OCI-LY3 (cell line): ENCODE data around the gene LRRC75B.

ENCODE experiments used
- H2AFZ ChIP-seq: fragments of 200-600, 300-600 bp; shearing (Covaris generic); 2 replicates; pipeline ENCODE4 v1.6.0; 2014; ENCODE audit warnings: antibody characterized with exemption, low read depth, low read length
- H3K27ac ChIP-seq: fragments of 200-600, 300-600 bp; sonication (generic); 2 replicates; pipeline ENCODE4 v1.5.1; 2014; ENCODE audit warnings: mild to moderate bottlenecking, low read length, moderate library complexity, mixed read lengths
- H3K27me3 ChIP-seq: fragments of 200-600, 300-600 bp; sonication (generic); 2 replicates; pipeline ENCODE4 v1.6.1; 2014; ENCODE audit warnings: low read depth, low read length, mixed read lengths
- H3K36me3 ChIP-seq: fragments of 200-600, 300-600 bp; sonication (generic); replicated peaks from 2 replicates; pipeline ENCODE3; 2014; ENCODE audit warnings: low read depth, low read length, mixed read lengths
- H3K4me1 ChIP-seq: fragments of 300-600, 200-600 bp; sonication (generic); 2 replicates; pipeline ENCODE4 v1.6.1; 2014; ENCODE audit warnings: low read length, mixed read lengths
- H3K4me2 ChIP-seq: fragments of 200-600, 300-600 bp; sonication (generic); 2 replicates; pipeline ENCODE4 v1.6.1; 2014; ENCODE audit warnings: low read length, mixed read lengths
- H3K4me3 ChIP-seq: fragments of 300-600, 200-600 bp; sonication (generic); 2 replicates; pipeline ENCODE4 v1.5.1; 2014; ENCODE audit warnings: antibody characterized with exemption, mild to moderate bottlenecking, low read length, moderate library complexity
- H3K79me2 ChIP-seq: fragments of 300-600, 200-600 bp; shearing (Covaris generic); 2 replicates; pipeline ENCODE4 v1.6.1; 2014; ENCODE audit warnings: mild to moderate bottlenecking, low read length, mixed read lengths
- H3K9ac ChIP-seq: fragments of 300-600, 200-600 bp; shearing (Covaris generic); 2 replicates; pipeline ENCODE4 v1.6.0; 2014; ENCODE audit warnings: mild to moderate bottlenecking, low read length, moderate library complexity
- H3K9me3 ChIP-seq: fragments of 200-600, 300-600 bp; shearing (Covaris generic); 2 replicates; pipeline ENCODE4 v1.6.1; 2014; ENCODE audit warnings: low read length, mixed read lengths; ENCODE audit not compliant: insufficient read depth
- H4K20me1 ChIP-seq: fragments of 200-600, 300-600 bp; sonication (generic); 2 replicates; pipeline ENCODE4 v1.6.1; 2016; ENCODE audit warnings: low read length, mixed read lengths; ENCODE audit not compliant: insufficient read depth
- EZH2phosphoT487 ChIP-seq: fragments of 200-600 bp; shearing (Covaris generic); IDR thresholded peaks from 2 replicates; pipeline ENCODE4 v1.6.1; 2018; ENCODE audit warnings: antibody characterized with exemption, mixed run types, low read depth
- TF ChIP-seq, protein P1 (sequence below): fragments of 200-600, 300-600 bp; sonication (generic); IDR thresholded peaks from 2 replicates; pipeline ENCODE4 v1.5.1; 2014; ENCODE audit warnings: antibody characterized with exemption, low read length, low read depth

Gene LRRC75B

DNA sequence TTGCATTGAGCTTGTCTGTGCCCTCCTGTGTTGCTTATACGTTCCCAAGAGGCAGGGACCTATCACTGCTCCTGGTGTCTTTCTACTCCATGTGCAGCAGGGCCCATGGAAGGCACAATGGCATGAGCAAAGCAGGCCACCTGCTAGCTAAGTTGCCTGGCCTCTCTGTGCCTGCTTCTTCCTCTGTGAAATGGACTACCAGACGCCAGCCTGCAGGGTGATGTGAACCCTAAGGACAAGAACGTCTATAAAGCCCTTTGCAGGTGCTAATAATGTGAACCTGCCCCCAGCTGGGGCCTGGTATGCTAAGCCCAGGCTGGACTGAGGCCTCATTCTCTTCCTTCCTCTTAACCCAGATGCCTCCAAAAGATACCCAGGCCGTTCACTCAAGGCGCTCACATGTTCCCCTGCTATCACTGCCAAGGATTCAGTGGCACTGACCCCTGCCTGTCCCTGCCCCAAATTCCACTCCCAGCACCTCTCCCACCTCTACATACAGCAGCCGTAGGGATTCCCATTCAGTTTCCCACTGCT is 41.9 kb downstream of the LRRC75B start:
- Histone ChIP-seq H3K36me3 (peaks cover 20% of the 10 kb centered on the region), H3K4me3 (no peak overlapping the region), H3K79me2 (peaks cover 59% of the 10 kb centered on the region), H2AFZ (no peak overlapping the region), H4K20me1 (peaks cover 17% of the 10 kb centered on the region), H3K4me2 (no peak overlapping the region), H3K27ac (no peak overlapping the region), H3K4me1 (peaks cover 12% of the 10 kb centered on the region), H3K9me3 (no peaks in the 10 kb centered on the region), H3K27me3 (no peaks in the 10 kb centered on the region), H3K9ac (no peak overlapping the region)
- no peak for TF ChIP-seq EZH2phosphoT487
- TF ChIP-seq, protein P1, sequence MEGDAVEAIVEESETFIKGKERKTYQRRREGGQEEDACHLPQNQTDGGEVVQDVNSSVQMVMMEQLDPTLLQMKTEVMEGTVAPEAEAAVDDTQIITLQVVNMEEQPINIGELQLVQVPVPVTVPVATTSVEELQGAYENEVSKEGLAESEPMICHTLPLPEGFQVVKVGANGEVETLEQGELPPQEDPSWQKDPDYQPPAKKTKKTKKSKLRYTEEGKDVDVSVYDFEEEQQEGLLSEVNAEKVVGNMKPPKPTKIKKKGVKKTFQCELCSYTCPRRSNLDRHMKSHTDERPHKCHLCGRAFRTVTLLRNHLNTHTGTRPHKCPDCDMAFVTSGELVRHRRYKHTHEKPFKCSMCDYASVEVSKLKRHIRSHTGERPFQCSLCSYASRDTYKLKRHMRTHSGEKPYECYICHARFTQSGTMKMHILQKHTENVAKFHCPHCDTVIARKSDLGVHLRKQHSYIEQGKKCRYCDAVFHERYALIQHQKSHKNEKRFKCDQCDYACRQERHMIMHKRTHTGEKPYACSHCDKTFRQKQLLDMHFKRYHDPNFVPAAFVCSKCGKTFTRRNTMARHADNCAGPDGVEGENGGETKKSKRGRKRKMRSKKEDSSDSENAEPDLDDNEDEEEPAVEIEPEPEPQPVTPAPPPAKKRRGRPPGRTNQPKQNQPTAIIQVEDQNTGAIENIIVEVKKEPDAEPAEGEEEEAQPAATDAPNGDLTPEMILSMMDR: no peak

DNA sequence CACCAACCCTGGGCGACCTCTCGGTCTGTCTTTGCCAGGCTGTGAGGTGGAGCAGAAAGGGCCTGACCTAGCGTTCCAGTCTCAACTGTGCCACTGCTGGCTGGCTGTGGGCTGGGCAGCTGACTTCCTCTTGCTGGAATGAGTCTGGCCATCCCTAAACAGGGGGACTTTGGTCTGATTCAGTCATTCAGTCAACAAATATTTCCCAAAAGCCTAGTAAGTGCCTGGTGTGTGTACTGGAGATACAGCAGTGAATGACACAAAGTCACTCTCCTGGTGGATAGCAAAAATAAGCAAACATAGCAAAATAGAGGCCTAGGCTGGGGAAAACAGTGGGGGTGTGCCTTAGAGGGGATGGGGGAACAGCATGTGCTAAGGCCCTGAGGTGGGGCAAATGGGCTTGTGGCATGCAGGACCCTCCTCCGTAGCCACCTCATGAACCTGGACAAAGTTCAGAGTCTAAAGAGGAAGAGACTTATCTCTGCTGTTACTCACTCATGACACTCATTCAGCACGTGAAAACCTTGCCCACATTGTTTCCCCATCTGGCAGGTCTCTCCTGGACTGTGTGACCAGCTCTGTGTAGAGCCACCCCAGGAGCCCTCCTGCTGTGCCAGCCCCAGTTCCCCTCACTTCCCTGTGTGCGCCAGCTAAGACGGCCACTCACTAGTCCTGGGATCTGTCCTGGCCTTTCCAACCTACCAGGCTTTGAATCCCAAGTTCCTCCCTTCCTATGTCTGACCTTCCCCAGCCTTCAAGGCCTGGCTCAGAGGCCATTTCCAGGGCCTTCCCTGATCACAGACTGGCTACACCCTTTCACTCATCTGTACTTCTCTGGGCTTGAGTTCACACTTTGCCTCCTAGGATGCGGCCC is 42.6 kb downstream of the LRRC75B start:
- Histone ChIP-seq H3K9ac (no peak overlapping the region), H3K4me3 (no peak overlapping the region), H3K27me3 (no peaks in the 10 kb centered on the region), H3K36me3 (peaks cover 20% of the 10 kb centered on the region), H2AFZ (no peak overlapping the region), H4K20me1 (peaks cover 17% of the 10 kb centered on the region), H3K4me1 (peaks cover 12% of the 10 kb centered on the region), H3K27ac (no peak overlapping the region), H3K4me2 (no peak overlapping the region), H3K9me3 (no peaks in the 10 kb centered on the region), H3K79me2 (peaks cover 56% of the 10 kb centered on the region)
- no peak for TF ChIP-seq EZH2phosphoT487
- TF ChIP-seq, protein P1: no peak

DNA sequence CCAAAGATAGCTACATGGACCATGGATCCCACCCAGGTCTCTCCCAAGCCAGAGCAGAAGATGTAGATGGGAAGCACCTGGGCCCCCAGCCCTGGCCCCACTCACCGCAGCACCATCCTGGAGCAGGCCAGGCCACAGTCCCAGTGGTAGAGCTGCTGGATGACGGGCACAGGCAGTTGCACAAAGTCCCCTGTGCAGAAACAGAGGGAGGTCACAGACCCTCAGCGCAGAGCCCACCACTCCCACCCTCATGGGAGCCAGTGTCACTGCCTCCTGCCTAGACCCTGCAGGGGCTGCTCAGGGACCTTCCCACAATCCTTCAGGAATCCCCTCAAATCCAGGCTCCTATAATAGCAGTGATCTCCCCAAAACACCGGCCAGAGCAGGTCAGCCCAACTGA is 44.1 kb downstream of the LRRC75B start:
- Histone ChIP-seq H3K36me3 (peaks cover 23% of the 10 kb centered on the region), H3K9ac (no peak overlapping the region), H3K27ac (no peak overlapping the region), H3K79me2 (peaks cover 45% of the 10 kb centered on the region), H3K4me2 (no peak overlapping the region), H3K9me3 (no peaks in the 10 kb centered on the region), H2AFZ (no peak overlapping the region), H3K4me3 (no peak overlapping the region), H3K27me3 (no peaks in the 10 kb centered on the region), H4K20me1 (peaks cover 17% of the 10 kb centered on the region), H3K4me1 (peaks cover 9% of the 10 kb centered on the region)
- TF ChIP-seq, protein P1: no peak
- TF ChIP-seq EZH2phosphoT487: no peak

DNA sequence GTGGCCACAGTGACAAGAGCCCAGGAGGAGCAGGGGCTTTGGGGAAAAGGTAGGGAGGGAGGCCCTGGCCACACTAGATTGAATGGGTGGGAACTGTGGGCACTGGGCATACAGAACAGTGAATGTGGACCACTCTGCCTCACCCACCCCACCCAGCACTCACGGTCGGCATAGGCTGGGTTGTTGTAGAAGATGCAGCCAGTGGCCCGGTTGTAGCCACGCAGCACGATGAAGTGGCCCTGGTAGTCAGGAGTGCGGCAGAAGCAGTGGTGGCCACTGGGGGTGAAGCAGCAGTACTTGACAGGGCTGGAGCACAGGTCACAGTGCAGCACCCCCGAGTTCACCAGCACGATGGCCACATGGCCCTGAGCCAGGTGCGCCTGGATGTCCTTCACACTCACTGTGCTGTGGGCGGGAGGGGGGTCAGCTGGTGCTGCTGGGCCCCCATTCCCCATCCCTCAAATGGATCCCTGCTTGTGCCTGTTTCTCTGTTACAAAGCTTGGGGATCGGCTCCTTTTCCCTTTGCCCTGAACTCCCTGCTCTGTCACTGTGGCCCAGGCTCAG is 49.1 kb downstream of the LRRC75B start:
- Histone ChIP-seq H2AFZ (no peak overlapping the region), H3K27me3 (no peaks in the 10 kb centered on the region), H3K9ac (no peak overlapping the region), H3K27ac (no peak overlapping the region), H3K4me1 (no peaks in the 10 kb centered on the region), H3K36me3 (peaks cover 57% of the 10 kb centered on the region), H3K79me2 (no peaks in the 10 kb centered on the region), H4K20me1 (0 out of 2 replicates have a peak, but pooled peaks cover 3% of the 10 kb centered on the region), H3K4me2 (no peak overlapping the region), H3K9me3 (no peaks in the 10 kb centered on the region), H3K4me3 (no peak overlapping the region)
- TF ChIP-seq EZH2phosphoT487: no peak
- TF ChIP-seq, protein P1: no peak
